CD4-positive, alpha-beta T cell treated with Interleukin-15 for 4 hours (primary cell): ENCODE results near the gene CDK2.
A peak's percentile ranks its signal among the peaks of the same experiment; 100 is the strongest.

Source experiments
- DNase-seq: peaks from one replicate; pipeline ENCODE4 v3.0.0-alpha.2; 2020; ENCODE audit warnings: low spot score

The CDK2 gene

GRCh38 chr12:56014205-56014604 lies 47.6 kb downstream of the CDK2 start:
- DNase-seq: no peak

DNA sequence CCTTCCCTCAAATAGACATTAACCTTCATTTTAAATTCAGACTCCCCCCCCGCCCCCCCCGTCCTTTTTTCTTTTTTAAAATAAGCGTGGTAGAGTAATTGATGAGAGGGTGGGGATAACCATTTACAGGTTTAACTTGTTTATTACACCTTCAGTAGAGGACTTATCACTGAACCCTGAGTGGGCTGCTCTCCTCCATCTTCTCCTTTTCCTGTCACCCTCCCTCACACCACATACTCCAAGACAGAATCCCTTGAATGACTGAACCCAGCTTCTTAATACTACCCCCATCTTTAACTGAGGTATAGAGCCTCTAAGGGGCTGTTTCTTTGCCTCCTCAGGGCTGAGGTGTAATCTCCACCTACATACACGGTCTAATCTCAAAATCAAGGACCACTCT lies 50.6 kb downstream of the CDK2 start:
- no peak for DNase-seq

- no peak for DNase-seq
Measured at GRCh38 chr12:56018356-56018755, 51.7 kb downstream of the CDK2 start.

DNA sequence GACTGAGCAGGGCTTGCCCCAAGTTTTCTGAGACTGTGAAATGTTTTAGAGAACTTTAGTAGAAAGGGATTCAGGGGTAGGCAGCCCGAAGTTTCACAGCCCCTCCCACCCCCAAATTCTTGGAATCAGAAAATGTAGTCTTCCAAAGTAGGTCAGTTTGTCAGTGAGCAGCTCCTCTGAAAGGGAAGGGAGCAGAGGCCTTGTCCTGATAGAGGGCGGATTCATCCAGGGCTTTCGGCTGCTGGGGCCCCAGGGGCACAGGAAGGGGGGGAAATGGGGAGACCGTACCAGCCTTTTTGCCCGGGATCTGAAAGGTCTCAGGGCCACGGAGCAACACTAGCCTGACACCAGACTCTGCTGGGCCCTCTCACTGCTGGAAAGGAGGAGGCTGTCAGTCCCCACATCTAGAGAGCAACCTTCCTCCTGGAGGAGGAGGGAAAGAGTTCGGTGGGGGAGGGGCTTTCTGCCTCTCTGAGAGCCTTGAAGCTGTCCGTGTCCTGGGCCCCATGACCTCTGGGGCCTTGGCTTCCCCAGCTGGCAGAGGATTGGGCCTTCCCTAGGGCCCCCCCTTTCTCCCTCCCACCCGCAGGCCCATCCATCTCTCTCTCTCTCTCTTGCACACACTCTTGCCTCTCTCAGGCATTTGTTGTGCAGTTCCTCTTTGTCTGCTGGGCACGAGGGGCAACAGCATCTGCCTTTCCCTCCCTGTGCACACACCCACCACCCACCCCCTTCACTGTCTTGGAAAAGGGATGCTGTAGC lies 54.0 kb downstream of the CDK2 start, which contains the start of gene IKZF4:
IKZF4 (plus strand) TSS at position 621 of the 762 bp plus-strand sequence. CDS start 451 bp downstream, outside the sequence.
- DNase-seq: peak; percentile 34

DNA sequence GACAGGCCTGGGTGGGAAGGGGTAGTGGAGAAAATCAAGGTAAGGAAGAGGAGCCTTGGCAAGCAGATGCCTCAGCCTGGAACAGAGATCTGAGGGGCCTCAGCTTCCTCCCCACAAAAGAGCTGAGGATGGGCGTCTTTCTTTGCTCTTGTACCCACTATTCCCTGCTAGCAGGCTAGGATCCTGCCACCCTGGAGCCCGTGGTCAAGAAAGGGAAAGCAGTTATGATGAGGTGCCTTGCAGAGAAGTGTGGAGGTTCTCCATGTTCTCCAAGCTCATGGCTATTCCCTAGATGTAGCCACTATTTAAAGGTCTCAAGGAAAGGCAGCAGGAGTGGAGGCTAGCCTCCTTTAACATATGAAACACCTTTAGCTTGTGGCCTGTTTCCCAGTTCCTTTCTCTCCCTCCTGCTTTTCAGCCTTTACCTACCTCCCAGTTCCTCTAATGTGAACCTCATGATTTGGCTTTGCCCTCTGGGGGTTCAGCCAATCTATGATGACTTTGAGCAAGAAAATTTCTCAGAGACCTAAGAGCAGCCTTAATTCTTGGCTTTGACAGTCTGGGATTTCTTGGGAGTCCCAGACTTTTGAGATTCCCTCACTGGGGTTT lies 55.4 kb downstream of the CDK2 start:
- DNase-seq: no peak
